Trophoblast cell (in vitro differentiated cells and primary cell): ENCODE measurements around the gene GTF2E1.
"Not testable (repeated sequence)": the region's sequence is repeated elsewhere in the genome, so short reads cannot be mapped to it uniquely, and the experiment has no call there.

Experiments used
- DNase-seq, 2 donors: peaks; one replicate each; pipeline ENCODE4 v3.0.0-alpha.2; 2016
- H2AFZ ChIP-seq: 2 replicates; pipeline ENCODE4 v1.6.1; 2013; ENCODE audit warnings: low read length, moderate library complexity, mild to moderate bottlenecking; ENCODE audit not compliant: insufficient read depth, poor library complexity
- H2AK5ac ChIP-seq: 2 replicates; pipeline ENCODE4 v1.6.1; 2013; ENCODE audit warnings: mild to moderate bottlenecking, low read length
- H2BK120ac ChIP-seq: 2 replicates; pipeline ENCODE4 v1.6.1; 2013; ENCODE audit warnings: low read length, mild to moderate bottlenecking, moderate library complexity; ENCODE audit not compliant: insufficient read depth, poor library complexity
- H2BK12ac ChIP-seq: 2 replicates; pipeline ENCODE4 v1.6.1; 2013; ENCODE audit warnings: mild to moderate bottlenecking, low read length, moderate library complexity
- H2BK5ac ChIP-seq: 2 replicates; pipeline ENCODE4 v1.6.1; 2013; ENCODE audit warnings: low read length, low read depth, moderate library complexity, mild to moderate bottlenecking; ENCODE audit not compliant: poor library complexity
- H3K14ac ChIP-seq: 2 replicates; pipeline ENCODE4 v1.6.1; 2013; ENCODE audit warnings: mild to moderate bottlenecking, low read length
- H3K18ac ChIP-seq: 2 replicates; pipeline ENCODE4 v1.6.1; 2013; ENCODE audit warnings: mild to moderate bottlenecking, low read length
- H3K23ac ChIP-seq: 2 replicates; pipeline ENCODE4 v1.6.1; 2013; ENCODE audit warnings: low read length
- H3K27ac ChIP-seq: 2 replicates; pipeline ENCODE4 v1.5.1; 2013; ENCODE audit warnings: low read depth, mild to moderate bottlenecking, inconsistent platforms, low read length, moderate library complexity
- H3K27me3 ChIP-seq: 2 replicates; pipeline ENCODE4 v1.6.1; 2013; ENCODE audit warnings: inconsistent platforms, mild to moderate bottlenecking, low read length, moderate library complexity; ENCODE audit not compliant: insufficient read depth
- H3K36me3 ChIP-seq, 2 experiments: 1 replicate in 1 of 2; 2 replicates in 1 of 2; pipeline ENCODE4 v1.6.1; 2013; ENCODE audit warnings: low read length in 2 of 2, mild to moderate bottlenecking in 2 of 2, moderate library complexity in 1 of 2; ENCODE audit not compliant: insufficient read depth in 2 of 2, control insufficient read depth in 1 of 2
- H3K4ac ChIP-seq: 2 replicates; pipeline ENCODE4 v1.6.1; 2013; ENCODE audit warnings: low read depth, mild to moderate bottlenecking, low read length, moderate library complexity
- H3K4me1 ChIP-seq, 2 experiments: 1 replicate in 1 of 2; 2 replicates in 1 of 2; pipeline ENCODE4 v1.6.1; 2013; ENCODE audit warnings: low read length in 2 of 2, mild to moderate bottlenecking in 2 of 2, moderate library complexity in 1 of 2; ENCODE audit not compliant: insufficient read depth in 2 of 2, control insufficient read depth in 1 of 2
- H3K4me2 ChIP-seq: 2 replicates; pipeline ENCODE4 v1.6.1; 2013; ENCODE audit warnings: inconsistent platforms, mild to moderate bottlenecking, low read length, moderate library complexity
- H3K4me3 ChIP-seq: 2 replicates; pipeline ENCODE4 v1.5.1; 2013; ENCODE audit warnings: mild to moderate bottlenecking, low read depth, low read length, inconsistent platforms
- H3K79me1 ChIP-seq: one replicate; pipeline ENCODE4 v1.6.1; 2013; ENCODE audit warnings: low read length
- H3K79me2 ChIP-seq: 2 replicates; pipeline ENCODE4 v1.6.1; 2013; ENCODE audit warnings: low read length, mild to moderate bottlenecking; ENCODE audit not compliant: control insufficient read depth, insufficient read depth, poor library complexity
- H3K9ac ChIP-seq: 2 replicates; pipeline ENCODE4 v1.6.1; 2013; ENCODE audit warnings: mild to moderate bottlenecking, low read length
- H3K9me3 ChIP-seq: 2 replicates; pipeline ENCODE4 v1.6.1; 2013; ENCODE audit warnings: low read depth, mild to moderate bottlenecking, control low read depth, inconsistent platforms, low read length; ENCODE audit not compliant: insufficient read depth
- H4K12ac ChIP-seq: 2 replicates; pipeline ENCODE4 v1.6.1; 2013; ENCODE audit warnings: low read depth, mild to moderate bottlenecking, low read length, moderate library complexity
- H4K8ac ChIP-seq: 2 replicates; pipeline ENCODE4 v1.6.1; 2013; ENCODE audit warnings: low read depth, mild to moderate bottlenecking, low read length, moderate library complexity
- H4K91ac ChIP-seq: one replicate; pipeline ENCODE4 v1.6.1; 2013; ENCODE audit warnings: low read depth, mild to moderate bottlenecking, low read length, moderate library complexity
- WGBS: extraction: QIAGEN DNeasy Blood & Tissue Kit; methylation state at CpG from one replicate; pipeline ENCODE4 v1.1.7; 2013; ENCODE audit warnings: missing lambda C conversion rate; ENCODE audit not compliant: insufficient read length, insufficient coverage; ENCODE audit errors: extremely low coverage; 5-methylcytosine and 5-hydroxymethylcytosine counted together

GTF2E1 gene

GRCh38 chr3:120785832-120786231 is 43.3 kb downstream of the GTF2E1 start:
- not testable (repeated sequence) for H3K4me1 ChIP-seq

GRCh38 chr3:120791010-120791409 is 48.5 kb downstream of the GTF2E1 start:
- H4K12ac ChIP-seq, result no peak overlapping the region
- no peak overlapping the region for H2BK5ac ChIP-seq
- no peak overlapping the region for H4K91ac ChIP-seq
- no peak overlapping the region for H2AK5ac ChIP-seq
- H3K27ac ChIP-seq, result no peak overlapping the region
- no peaks in the 10 kb centered on the region for H3K79me2 ChIP-seq
- H2BK120ac ChIP-seq, result no peak overlapping the region
- no peak overlapping the region for H3K4ac ChIP-seq
- no peak overlapping the region for H2AFZ ChIP-seq
- no peak overlapping the region for H3K18ac ChIP-seq
- H3K36me3 ChIP-seq, result no peaks in the 10 kb centered on the region
- H3K27me3 ChIP-seq, result no peaks in the 10 kb centered on the region
- no peak overlapping the region for H2BK12ac ChIP-seq
- no peak overlapping the region for H3K4me2 ChIP-seq
- no peak overlapping the region for H3K14ac ChIP-seq
- H4K8ac ChIP-seq, result no peak overlapping the region
- H3K79me1 ChIP-seq, result no peaks in the 10 kb centered on the region
- WGBS, result no CpG with 5 or more reads among the region's 1 CpG
- no peak overlapping the region for H3K9ac ChIP-seq
- H3K4me3 ChIP-seq, result no peak overlapping the region
- no peaks in the 10 kb centered on the region for H3K9me3 ChIP-seq
- peaks cover 4% of the 10 kb centered on the region in 2 experiments for H3K4me1 ChIP-seq
- no peak for DNase-seq
- H3K23ac ChIP-seq, result no peak overlapping the region

More at GRCh38 chr3:120785832-120786231, 43.3 kb downstream of the GTF2E1 start:
- H3K4me2 ChIP-seq, H3K36me3 ChIP-seq, H3K9ac ChIP-seq, H3K23ac ChIP-seq, H3K18ac ChIP-seq, H3K79me2 ChIP-seq, H4K12ac ChIP-seq, H4K8ac ChIP-seq, H2AK5ac ChIP-seq, H3K4me3 ChIP-seq, H2BK120ac ChIP-seq, H3K27me3 ChIP-seq, H3K4ac ChIP-seq, H3K79me1 ChIP-seq, H3K14ac ChIP-seq, H3K9me3 ChIP-seq, H3K27ac ChIP-seq, H2BK12ac ChIP-seq, H2AFZ ChIP-seq, H4K91ac ChIP-seq, H2BK5ac ChIP-seq: not testable (repeated sequence)
- WGBS, result no CpG with 5 or more reads among the region's 5 CpGs
- peak in 1 of 2 donors; percentile 32 for DNase-seq

GRCh38 chr3:120791913-120792312 is 49.4 kb downstream of the GTF2E1 start:
- Histone ChIP-seq H3K79me1 (no peaks in the 10 kb centered on the region), H3K23ac (no peak overlapping the region), H3K4me3 (no peak overlapping the region), H4K91ac (no peak overlapping the region), H3K36me3 (no peaks in the 10 kb centered on the region), H3K18ac (no peak overlapping the region), H2BK5ac (no peak overlapping the region), H3K4me2 (no peak overlapping the region), H2AK5ac (no peak overlapping the region), H3K4me1 (peaks cover 4% of the 10 kb centered on the region in 2 experiments), H3K27ac (no peak overlapping the region), H3K4ac (no peak overlapping the region), H2BK120ac (no peak overlapping the region), H3K9ac (no peak overlapping the region), H3K79me2 (no peaks in the 10 kb centered on the region), H2AFZ (no peak overlapping the region), H3K27me3 (no peaks in the 10 kb centered on the region), H2BK12ac (no peak overlapping the region), H4K8ac (no peak overlapping the region), H3K9me3 (no peaks in the 10 kb centered on the region), H3K14ac (no peak overlapping the region), H4K12ac (no peak overlapping the region)
- peak; percentile 3 to 52 for DNase-seq
- WGBS, result no CpG with 5 or more reads among the region's 1 CpG

GRCh38 chr3:120793601-120794000 is 51.1 kb downstream of the GTF2E1 start:
- Histone ChIP-seq H3K18ac (no peak overlapping the region), H3K27me3 (no peaks in the 10 kb centered on the region), H3K23ac (no peak overlapping the region), H4K91ac (no peak overlapping the region), H3K4ac (no peak overlapping the region), H3K9me3 (no peaks in the 10 kb centered on the region), H3K14ac (no peak overlapping the region), H3K4me1 (peaks cover 4% of the 10 kb centered on the region in 2 experiments), H3K27ac (no peak overlapping the region), H3K36me3 (no peaks in the 10 kb centered on the region), H3K4me3 (no peak overlapping the region), H2BK120ac (no peak overlapping the region), H4K8ac (no peak overlapping the region), H2AFZ (no peak overlapping the region), H4K12ac (no peak overlapping the region), H2BK5ac (no peak overlapping the region), H3K9ac (no peak overlapping the region), H3K79me1 (no peaks in the 10 kb centered on the region), H3K79me2 (no peaks in the 10 kb centered on the region), H3K4me2 (no peak overlapping the region), H2AK5ac (no peak overlapping the region), H2BK12ac (no peak overlapping the region)
- no CpG with 5 or more reads among the region's 1 CpG for WGBS
- DNase-seq, result no peak
